GM20431 (cell line): ENCODE data around the gene RPTOR.
"Not testable (repeated sequence)": the region's sequence is repeated elsewhere in the genome, so short reads cannot be mapped to it uniquely, and the experiment has no call there.

ENCODE experiments used
- in situ Hi-C: fragments of 300-500 bp; cut with MseI, MboI; formaldehyde crosslinking; loops from one replicate; pipeline ENCODE4 v1.15.0; 2020; ENCODE audit warnings: low sequenced_read_pairs; ENCODE audit not compliant: unreplicated experiment

RPTOR gene

DNA sequence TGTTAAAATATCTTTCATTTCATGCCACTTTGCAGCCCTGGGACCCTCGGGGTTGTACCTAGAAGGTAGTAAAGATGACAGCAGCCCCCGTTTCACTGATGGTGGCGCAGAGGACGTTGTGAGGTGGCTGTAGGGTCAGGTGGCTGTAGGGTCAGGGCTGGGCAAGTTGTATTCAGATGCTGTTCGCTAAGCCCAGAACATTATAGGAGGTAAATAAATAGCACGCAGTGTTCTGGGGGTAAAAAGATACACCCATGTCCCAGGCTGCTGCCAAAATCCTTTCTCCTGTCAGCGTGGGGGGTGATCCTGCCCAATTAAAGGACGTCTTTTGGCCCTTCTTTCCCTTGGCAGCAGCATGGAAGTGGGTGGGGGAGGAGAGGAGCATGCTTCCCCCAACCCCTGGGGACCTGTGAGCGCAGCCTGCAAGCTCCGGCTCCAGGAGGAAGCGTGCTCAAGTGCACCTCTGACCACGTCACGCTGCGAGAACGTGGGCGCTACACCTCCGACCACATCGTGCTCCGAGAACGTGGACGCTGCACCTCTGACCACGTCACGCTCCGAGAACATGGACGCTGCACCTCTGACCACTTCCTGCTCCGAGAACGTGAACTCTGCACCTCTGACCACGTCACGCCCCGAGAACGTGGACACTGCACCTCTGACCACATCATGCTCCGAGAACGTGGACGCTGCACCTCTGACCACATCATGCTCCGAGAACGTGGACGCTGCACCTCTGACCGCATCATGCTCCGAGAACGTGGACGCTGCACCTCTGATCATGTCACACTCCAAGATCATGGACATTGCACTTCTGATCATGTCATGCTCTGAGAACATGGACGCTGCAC is 182.1 kb downstream of the RPTOR start:
- in situ Hi-C loops, result no loop called here

GRCh38 chr17:80727409-80727755 is 182.7 kb downstream of the RPTOR start:
- in situ Hi-C loops, result no loop called here

DNA sequence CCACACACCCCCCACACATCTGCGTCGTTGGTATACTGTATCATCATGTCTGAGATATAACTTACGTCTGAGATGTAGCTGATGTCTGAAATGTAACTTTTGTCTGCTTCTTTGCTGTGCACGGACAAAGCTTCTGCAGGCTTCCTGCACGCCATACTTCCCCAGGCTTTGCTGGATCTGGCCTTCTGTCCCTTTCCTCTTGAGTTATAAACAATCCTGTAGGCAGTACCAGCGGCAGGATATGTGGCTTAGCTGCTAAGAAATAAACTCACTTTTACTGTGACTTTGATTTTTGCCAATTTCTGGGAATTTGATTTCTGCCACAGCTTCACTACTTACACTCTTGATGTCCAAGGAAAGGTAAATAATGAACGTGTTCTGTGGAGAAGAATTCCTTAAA is 184.4 kb downstream of the RPTOR start:
- in situ Hi-C loops, result no loop called here

DNA sequence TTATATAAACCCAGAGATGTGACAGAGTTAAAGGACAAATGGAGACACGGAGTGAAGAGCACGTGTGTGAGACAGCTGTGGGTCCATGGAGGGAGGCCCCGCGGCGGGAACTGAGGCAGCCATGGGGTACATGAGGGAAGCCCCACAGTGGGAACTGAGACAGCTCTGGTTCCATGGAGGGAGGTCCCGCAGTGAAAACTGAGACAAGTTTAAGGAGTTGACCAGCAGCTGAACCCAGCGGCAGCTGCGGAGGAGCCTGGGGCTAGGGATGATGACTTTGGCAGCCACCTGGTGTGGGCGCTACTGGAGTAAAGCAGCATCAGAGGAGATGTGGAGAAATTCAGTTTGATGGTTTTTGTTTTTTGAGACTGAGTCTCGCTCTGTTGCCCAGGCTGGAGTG is 185.1 kb downstream of the RPTOR start:
- in situ Hi-C loops, result no loop called here

GRCh38 chr17:80730739-80731138 is 186.1 kb downstream of the RPTOR start:
- in situ Hi-C loops, result no loop called here

DNA sequence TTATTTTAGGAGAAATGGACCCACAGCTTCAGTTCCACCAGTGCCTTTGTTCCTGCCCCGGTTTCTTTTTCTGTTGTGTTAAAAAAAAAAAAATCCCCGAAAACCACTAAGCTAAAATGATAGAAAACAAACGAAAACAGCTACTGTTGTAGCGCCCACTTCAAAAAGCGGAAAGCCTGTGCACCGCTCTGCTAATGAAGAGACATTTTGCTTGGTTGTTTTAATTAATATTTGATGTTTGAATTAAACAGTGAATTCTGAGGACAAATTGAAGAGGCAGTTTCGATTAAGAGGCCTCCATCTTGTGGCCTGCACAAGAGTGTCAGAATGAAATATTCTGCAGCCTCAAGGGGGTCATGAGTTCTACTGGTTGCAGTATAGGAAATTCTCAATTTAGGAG is 186.7 kb downstream of the RPTOR start:
- in situ Hi-C loops, result no loop called here

DNA sequence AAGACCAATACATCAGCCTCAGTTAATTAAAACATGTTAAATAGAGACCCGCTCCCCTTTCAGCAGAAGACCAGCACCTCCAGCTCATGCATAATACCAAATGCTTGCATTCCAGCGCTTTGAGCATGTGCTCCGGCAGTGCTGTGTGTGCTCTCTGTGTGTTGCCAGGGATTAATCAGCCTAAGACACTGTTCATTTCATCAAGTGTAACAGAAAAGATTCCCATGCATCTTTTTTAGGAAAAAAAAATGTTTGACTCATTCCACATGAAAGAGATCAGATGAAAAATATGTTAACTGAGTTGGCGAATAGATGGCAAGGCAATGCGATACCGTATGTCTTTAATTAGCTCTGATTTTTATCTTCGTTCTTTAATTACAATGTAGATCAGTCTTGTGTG is 187.6 kb downstream of the RPTOR start:
- in situ Hi-C loops, result no loop called here

- in situ Hi-C loops, result no loop called here
Observed at GRCh38 chr17:80737106-80738019, 192.7 kb downstream of the RPTOR start.

DNA sequence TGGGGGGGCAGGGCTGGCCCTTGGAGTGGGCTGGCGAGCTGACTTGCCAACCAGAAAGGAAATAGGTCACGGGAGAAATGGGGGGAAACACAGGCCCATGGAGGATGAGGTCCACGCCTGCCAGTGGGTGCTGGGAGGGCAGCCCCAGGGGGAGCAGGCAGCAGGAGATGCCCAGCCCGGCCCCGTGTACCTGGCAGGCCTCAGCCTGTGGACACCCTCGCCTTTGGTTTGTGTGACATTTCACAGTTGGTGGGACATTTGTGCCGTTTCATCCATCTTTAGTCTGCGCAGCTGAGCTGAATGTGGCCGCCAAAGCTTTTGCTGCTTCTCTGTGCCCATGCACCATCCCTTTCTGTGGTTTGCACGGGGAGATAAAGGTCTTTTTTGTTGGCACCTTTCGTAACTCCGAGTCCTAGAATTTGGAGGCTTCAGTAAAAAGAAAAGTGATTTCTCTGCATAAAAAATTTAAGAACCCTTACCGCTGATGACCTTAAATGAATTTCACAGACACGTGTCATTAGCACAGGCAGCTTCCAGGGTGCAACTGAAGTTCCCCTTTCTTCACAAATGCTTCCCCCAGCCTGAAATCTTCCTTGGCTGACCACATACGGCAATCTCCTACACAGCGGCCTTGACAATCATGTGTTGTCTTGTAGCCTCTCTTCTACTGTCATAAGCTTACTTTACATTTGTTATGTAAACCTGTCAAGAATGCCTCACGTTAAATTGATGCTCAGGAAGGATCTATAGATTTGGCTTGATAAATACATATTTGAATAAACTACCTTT is 193.6 kb downstream of the RPTOR start:
- in situ Hi-C loops, result no loop called here

DNA sequence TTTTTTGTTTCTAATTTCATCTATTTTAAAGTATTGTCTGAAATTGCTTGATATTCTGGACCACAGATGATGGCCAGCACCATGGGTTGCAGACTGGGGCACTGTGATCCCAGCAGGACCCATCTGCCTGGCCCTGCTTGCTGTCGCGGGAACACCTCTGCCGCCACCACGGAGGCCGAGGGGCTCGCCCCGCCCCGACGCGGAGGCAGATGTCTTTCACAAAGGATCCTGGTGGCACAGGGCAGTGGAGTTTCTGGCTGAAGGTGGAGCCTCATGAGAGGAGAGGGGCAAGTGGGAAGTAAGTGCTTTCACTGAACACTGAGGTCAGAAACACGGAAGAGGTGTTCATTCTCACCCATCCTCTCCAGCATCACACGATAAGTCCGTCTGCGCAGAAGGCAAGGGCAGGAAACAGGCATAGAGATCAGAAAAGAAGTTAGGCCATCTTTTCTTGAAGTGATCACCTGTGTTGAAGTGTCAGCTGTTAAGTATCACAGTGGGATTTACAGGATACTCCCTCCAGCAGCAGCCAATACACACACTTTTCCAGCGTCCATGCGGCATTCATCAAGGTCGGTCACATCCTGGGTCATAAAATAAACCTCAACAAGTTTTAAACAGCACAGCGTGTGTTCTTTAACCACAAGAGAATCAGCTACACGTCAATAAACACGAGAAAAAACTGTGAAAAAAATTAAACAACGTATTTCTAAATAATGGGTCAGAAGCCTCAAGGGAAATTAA is 194.5 kb downstream of the RPTOR start:
- in situ Hi-C loops, result no loop called here

- in situ Hi-C loops, result no loop called here
Observed at GRCh38 chr17:80740141-80740540, 195.5 kb downstream of the RPTOR start.

GRCh38 chr17:80742091-80742490 is 197.5 kb downstream of the RPTOR start:
- in situ Hi-C loops, result no loop called here

DNA sequence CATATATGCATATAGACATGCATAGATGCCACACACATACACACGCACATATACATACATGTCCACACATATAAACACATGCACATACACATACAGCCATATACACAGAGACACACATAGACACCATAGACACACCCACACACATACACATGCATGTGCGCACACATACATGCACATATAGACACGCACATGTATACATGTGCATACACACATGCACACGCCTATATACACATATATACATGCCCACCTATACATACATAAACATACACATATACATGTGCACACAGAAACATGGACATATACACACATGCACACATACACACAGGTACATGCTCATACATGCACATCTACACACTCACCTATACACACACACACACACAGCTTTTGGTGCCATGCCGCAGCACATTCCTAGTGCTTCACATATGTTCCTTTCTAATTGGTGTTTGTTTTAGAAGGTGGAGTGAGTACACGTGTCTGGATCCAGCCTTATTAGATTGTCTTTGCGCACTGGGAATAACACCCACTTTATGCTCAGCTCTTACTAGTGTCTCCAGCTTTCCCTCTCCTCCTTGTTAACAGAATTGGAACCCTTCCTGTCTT is 198.0 kb downstream of the RPTOR start:
- in situ Hi-C loops, result no loop called here

- in situ Hi-C loops, result no loop called here
Observed at GRCh38 chr17:80743181-80743771, 198.6 kb downstream of the RPTOR start.

DNA sequence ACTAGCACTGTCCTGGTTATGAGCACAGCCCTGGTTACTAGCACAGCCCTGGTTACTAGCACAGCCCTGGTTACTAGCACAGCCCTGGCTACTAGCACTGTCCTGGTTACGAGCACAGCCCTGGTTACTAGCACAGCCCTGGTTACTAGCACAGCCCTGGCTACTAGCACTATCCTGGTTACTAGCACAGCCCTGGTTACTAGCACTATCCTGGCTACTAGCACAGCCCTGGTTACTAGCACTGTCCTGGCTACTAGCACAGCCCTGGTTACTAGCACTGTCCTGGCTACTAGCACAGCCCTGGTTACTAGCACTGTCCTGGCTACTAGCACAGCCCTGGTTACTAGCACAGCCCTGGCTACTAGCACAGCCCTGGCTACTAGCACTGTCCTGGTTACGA is 199.3 kb downstream of the RPTOR start:
- in situ Hi-C loops, result not testable (repeated sequence)

DNA sequence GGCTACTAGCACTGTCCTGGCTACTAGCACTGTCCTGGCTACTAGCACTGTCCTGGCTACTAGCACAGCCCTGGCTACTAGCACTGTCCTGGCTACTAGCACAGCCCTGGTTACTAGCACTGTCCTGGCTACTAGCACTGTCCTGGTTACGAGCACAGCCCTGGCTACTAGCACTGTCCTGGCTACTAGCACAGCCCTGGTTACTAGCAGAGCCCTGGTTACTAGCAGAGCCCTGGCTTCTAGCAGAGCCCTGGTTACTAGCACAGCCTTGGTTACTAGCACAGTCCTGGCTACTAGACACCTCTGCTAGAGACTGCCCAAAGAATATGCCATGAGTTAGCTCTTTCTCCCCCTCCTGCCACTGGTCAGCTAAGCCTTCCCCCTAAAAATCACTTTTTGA is 200.1 kb downstream of the RPTOR start:
- in situ Hi-C loops, result not testable (repeated sequence)

DNA sequence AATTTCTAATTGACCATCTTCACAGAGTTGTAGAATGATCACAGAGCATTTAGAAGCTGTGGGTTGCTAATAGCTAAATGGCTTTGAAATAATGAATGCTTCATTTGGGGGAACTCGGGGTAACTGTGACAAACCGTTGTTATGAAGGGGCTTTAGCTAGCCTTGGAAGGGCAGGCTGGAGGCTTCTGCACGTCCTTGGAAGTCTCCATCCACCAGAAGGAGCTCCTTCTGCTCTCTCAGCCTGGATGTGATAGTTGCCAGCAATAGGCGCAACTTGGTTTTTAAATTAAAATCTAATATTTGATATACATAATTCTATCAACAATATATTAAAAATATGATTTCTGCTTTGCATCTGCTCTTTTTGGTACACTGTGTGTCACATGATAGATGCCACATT is 200.5 kb downstream of the RPTOR start:
- in situ Hi-C loops, result no loop called here

GRCh38 chr17:80746262-80746935 is 201.8 kb downstream of the RPTOR start:
- in situ Hi-C loops, result no loop called here

- in situ Hi-C loops, result no loop called here
Observed at GRCh38 chr17:80747469-80747868, 202.8 kb downstream of the RPTOR start.
